K562 (cell line): ENCODE results near the gene MAPK1IP1L.

Experiments used
- ETV1 ChIP-seq: fragments of 450-650 bp; conservative IDR thresholded peaks from 2 replicates; pipeline ENCODE4 v1.6.1; 2016; ENCODE audit warnings: missing genetic modification characterization, control low read depth, low read depth, missing compliant biosample characterization
- POLR2AphosphoS2 ChIP-seq: IDR thresholded peaks from 2 replicates; pipeline ENCODE4 v1.6.1; 2012; ENCODE audit warnings: low read length, improper control_type of control experiment
- TF ChIP-seq, protein P1 (sequence below), 2 experiments: fragments of 450-650 bp; formaldehyde crosslinking in 1 of 2; IDR thresholded peaks; 2 replicates each; pipeline versions ENCODE4 v1.4.0 to v1.6.1; 2014 to 2020; ENCODE audit warnings: mild to moderate bottlenecking in 2 of 2, borderline replicate concordance in 1 of 2, low read depth in 1 of 2

DNA sequence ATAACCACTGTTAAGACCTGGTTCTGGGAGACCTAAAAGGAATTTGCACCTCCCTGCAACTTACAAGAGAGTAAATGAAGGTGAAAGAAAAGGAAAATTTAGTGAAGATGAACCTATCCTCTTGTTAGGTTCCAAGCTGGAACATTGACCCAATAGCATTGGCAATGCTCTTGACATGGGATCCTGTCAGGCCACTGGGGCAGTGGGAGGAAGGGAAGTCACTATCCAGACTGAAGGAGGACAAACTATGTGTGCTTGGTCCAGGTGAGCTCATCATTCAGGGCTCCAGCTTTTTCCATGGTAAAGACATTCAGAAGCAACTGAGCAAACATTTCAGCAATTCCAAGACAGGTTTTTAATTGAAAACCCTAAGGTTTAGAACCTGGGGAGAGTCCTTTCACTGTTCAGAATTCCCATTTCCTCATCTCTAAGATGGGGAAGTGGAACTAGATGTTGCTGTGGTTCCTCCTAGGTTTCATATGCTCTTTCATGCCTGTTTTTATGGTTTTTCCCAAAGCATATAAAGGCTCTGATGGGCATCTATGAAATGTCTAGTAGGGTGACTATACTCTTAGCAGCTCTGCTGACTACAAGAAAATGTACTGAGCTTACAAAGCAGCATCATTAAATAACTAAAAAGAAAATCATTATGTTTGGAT is 33.1 kb downstream of the MAPK1IP1L start:
- TF ChIP-seq ETV1 (no peak), POLR2AphosphoS2 (no peak)
- TF ChIP-seq, protein P1, sequence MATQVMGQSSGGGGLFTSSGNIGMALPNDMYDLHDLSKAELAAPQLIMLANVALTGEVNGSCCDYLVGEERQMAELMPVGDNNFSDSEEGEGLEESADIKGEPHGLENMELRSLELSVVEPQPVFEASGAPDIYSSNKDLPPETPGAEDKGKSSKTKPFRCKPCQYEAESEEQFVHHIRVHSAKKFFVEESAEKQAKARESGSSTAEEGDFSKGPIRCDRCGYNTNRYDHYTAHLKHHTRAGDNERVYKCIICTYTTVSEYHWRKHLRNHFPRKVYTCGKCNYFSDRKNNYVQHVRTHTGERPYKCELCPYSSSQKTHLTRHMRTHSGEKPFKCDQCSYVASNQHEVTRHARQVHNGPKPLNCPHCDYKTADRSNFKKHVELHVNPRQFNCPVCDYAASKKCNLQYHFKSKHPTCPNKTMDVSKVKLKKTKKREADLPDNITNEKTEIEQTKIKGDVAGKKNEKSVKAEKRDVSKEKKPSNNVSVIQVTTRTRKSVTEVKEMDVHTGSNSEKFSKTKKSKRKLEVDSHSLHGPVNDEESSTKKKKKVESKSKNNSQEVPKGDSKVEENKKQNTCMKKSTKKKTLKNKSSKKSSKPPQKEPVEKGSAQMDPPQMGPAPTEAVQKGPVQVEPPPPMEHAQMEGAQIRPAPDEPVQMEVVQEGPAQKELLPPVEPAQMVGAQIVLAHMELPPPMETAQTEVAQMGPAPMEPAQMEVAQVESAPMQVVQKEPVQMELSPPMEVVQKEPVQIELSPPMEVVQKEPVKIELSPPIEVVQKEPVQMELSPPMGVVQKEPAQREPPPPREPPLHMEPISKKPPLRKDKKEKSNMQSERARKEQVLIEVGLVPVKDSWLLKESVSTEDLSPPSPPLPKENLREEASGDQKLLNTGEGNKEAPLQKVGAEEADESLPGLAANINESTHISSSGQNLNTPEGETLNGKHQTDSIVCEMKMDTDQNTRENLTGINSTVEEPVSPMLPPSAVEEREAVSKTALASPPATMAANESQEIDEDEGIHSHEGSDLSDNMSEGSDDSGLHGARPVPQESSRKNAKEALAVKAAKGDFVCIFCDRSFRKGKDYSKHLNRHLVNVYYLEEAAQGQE (IDR thresholded peaks at IDR 0.05; ENCODE audit: borderline replicate concordance): no peak
- TF ChIP-seq, protein P1 (CRISPR knock-in tag; IDR thresholded peaks at IDR 0.05; ENCODE audit: low read depth): no peak
